GM23338 (cell line): ENCODE data around the gene SCNN1B. TPM values are rescaled to one million over a fixed set of nuclear protein-coding genes. Genes with fewer than 3 reads are reported as not detected.

Experiments
- ATAC-seq: fragments of 200-7000 bp; cut with Tn5 transposase; 3 replicates; pipeline ENCODE4 v1.9.1; 2020
- DNase-seq: peaks from one replicate; pipeline ENCODE4 v3.0.0-alpha.2; 2015; ENCODE audit warnings: low spot score
- H2AFZ ChIP-seq: fragments of 200-600 bp; sonication (generic); 2 replicates; pipeline ENCODE4 v1.8.0; 2016; ENCODE audit warnings: antibody characterized with exemption, mild to moderate bottlenecking, moderate library complexity
- H3F3A ChIP-seq: fragments of 200-600 bp; sonication (generic); replicated peaks from 2 replicates; pipeline ENCODE4 v1.8.0; 2017; ENCODE audit warnings: antibody characterized with exemption, mixed run types, low read depth
- H3K27ac ChIP-seq: fragments of 200-600 bp; sonication (generic); 2 replicates; pipeline ENCODE4 v1.6.1; 2016; ENCODE audit warnings: low read depth
- H3K27me3 ChIP-seq: fragments of 200-600 bp; sonication (generic); 2 replicates; pipeline ENCODE4 v1.8.0; 2016; ENCODE audit warnings: mild to moderate bottlenecking, mixed run types, moderate library complexity; ENCODE audit not compliant: insufficient read depth
- H3K36me3 ChIP-seq: fragments of 200-600 bp; sonication (generic); 2 replicates; pipeline ENCODE4 v1.8.0; 2016; ENCODE audit warnings: mild to moderate bottlenecking; ENCODE audit not compliant: insufficient read depth
- H3K4me1 ChIP-seq: fragments of 200-600 bp; sonication (generic); 2 replicates; pipeline ENCODE4 v1.8.0; 2016; ENCODE audit warnings: mild to moderate bottlenecking, moderate library complexity; ENCODE audit not compliant: insufficient read depth
- H3K4me2 ChIP-seq: fragments of 200-600 bp; sonication (generic); 2 replicates; pipeline ENCODE4 v1.7.1; 2017; ENCODE audit warnings: mixed run types
- H3K4me3 ChIP-seq: fragments of 200-600 bp; sonication (generic); 2 replicates; pipeline ENCODE4 v1.6.1; 2016; ENCODE audit warnings: mixed run types
- H3K79me2 ChIP-seq: fragments of 200-600 bp; sonication (generic); replicated peaks from 2 replicates; pipeline ENCODE4 v1.8.0; 2017; ENCODE audit warnings: mild to moderate bottlenecking; ENCODE audit not compliant: insufficient read depth
- H3K9me2 ChIP-seq: fragments of 200-600 bp; sonication (generic); 2 replicates; pipeline ENCODE4 v1.8.0; 2017; ENCODE audit not compliant: insufficient read depth
- H4K20me1 ChIP-seq: fragments of 200-600 bp; sonication (generic); replicated peaks from 2 replicates; pipeline ENCODE4 v1.8.0; 2017; ENCODE audit warnings: mild to moderate bottlenecking; ENCODE audit not compliant: insufficient read depth
- H3K27ac Mint-ChIP-seq: 2 replicates; pipeline ENCODE4 v1.8.0; 2020; ENCODE audit warnings: inconsistent platforms, mild to moderate bottlenecking, moderate library complexity, mixed read lengths
- H3K27me3 Mint-ChIP-seq: 3 replicates; pipeline ENCODE4 v1.8.0; 2022; ENCODE audit warnings: low read depth, mild to moderate bottlenecking, moderate library complexity, mixed read lengths, inconsistent platforms; ENCODE audit not compliant: insufficient read depth, poor library complexity
- H3K36me3 Mint-ChIP-seq: 3 replicates; pipeline ENCODE4 v1.8.0; 2021; ENCODE audit warnings: low read depth, mild to moderate bottlenecking, inconsistent platforms, moderate library complexity, mixed read lengths
- H3K4me1 Mint-ChIP-seq: 3 replicates; pipeline ENCODE4 v1.8.0; 2020; ENCODE audit warnings: mild to moderate bottlenecking, inconsistent platforms, mixed read lengths
- H3K4me3 Mint-ChIP-seq: 3 replicates; pipeline ENCODE4 v1.8.0; 2021; ENCODE audit warnings: moderate library complexity, mild to moderate bottlenecking, inconsistent platforms, mixed read lengths
- H3K9me3 Mint-ChIP-seq: 3 replicates; pipeline ENCODE4 v1.8.0; 2020; ENCODE audit warnings: moderate library complexity, mild to moderate bottlenecking, inconsistent platforms, mixed read lengths
- CREB1 ChIP-seq: fragments of 250-450 bp; sonication (Bioruptor Pico); IDR thresholded peaks from 2 replicates; pipeline ENCODE4 v1.5.0; 2020; ENCODE audit warnings: low read depth, mild to moderate bottlenecking, moderate library complexity
- ETS1 ChIP-seq: IDR thresholded peaks from 2 replicates; pipeline ENCODE4 v1.6.1; 2016; ENCODE audit warnings: antibody characterized with exemption
- EZH2 ChIP-seq: fragments of 200-600 bp; sonication (generic); IDR thresholded peaks from one replicate; pipeline ENCODE4 v1.8.0; 2017; ENCODE audit warnings: antibody characterized with exemption, mild to moderate bottlenecking, low read depth; ENCODE audit not compliant: unreplicated experiment
- JUNB ChIP-seq: IDR thresholded peaks from one replicate; pipeline ENCODE4 v1.6.1; 2016; ENCODE audit warnings: antibody characterized with exemption; ENCODE audit not compliant: unreplicated experiment
- NANOG ChIP-seq: IDR thresholded peaks from 2 replicates; pipeline ENCODE4 v1.6.1; 2016; ENCODE audit warnings: antibody characterized with exemption, borderline replicate concordance
- POLR2AphosphoS5 ChIP-seq: IDR thresholded peaks from 2 replicates; pipeline ENCODE4 v1.6.1; 2016; ENCODE audit warnings: antibody characterized with exemption, low read depth
- STAT1 ChIP-seq: IDR thresholded peaks from one replicate; pipeline ENCODE4 v1.6.1; 2016; ENCODE audit warnings: antibody characterized with exemption; ENCODE audit not compliant: unreplicated experiment
- ZNF114 ChIP-seq: fragments of 250-450 bp; sonication (Bioruptor Pico); IDR thresholded peaks from 2 replicates; pipeline ENCODE4 v1.5.0; 2020; ENCODE audit warnings: mild to moderate bottlenecking, moderate library complexity
- ZNF331 ChIP-seq: fragments of 250-450 bp; sonication (Bioruptor Pico); IDR thresholded peaks from 2 replicates; pipeline ENCODE4 v1.5.0; 2020; ENCODE audit warnings: low read depth, mild to moderate bottlenecking, moderate library complexity
- ZNF462 ChIP-seq: fragments of 250-450 bp; sonication (Bioruptor Pico); IDR thresholded peaks from 2 replicates; pipeline ENCODE4 v1.5.0; 2020; ENCODE audit warnings: mild to moderate bottlenecking, moderate library complexity
- polyA plus RNA-seq: library from polyadenylated mRNA; unstranded; fragments of >200 nt; fragmentation: Nextera tagmentation; extraction: Ambion mirVana; gene quantifications from 2 replicates; pipeline ENCODE4 v1.2.1, GENCODE V29; 2016
- total RNA-seq: library from RNA; depleted of rRNA; stranded (reverse); fragments of >200 nt; shearing (Covaris generic); gene quantifications from 2 replicates; pipeline ENCODE4 v1.2.3, GENCODE V29; 2014
- TF ChIP-seq, protein P1 (sequence below), 2 experiments: fragments of 200-600 bp in 1 of 2; sonication (generic) in 1 of 2; conservative IDR thresholded peaks; 2 replicates each; pipeline versions ENCODE4 v1.5.1 to v1.6.1; 2016 to 2017; ENCODE audit warnings: antibody characterized with exemption in 2 of 2, low read depth in 2 of 2, mild to moderate bottlenecking in 2 of 2, moderate library complexity in 1 of 2

SCNN1B gene
- total and polyA plus RNA-seq, 2 experiments from 2014 or later: 0.78 to 1.1 TPM

- TF ChIP-seq, protein P1, sequence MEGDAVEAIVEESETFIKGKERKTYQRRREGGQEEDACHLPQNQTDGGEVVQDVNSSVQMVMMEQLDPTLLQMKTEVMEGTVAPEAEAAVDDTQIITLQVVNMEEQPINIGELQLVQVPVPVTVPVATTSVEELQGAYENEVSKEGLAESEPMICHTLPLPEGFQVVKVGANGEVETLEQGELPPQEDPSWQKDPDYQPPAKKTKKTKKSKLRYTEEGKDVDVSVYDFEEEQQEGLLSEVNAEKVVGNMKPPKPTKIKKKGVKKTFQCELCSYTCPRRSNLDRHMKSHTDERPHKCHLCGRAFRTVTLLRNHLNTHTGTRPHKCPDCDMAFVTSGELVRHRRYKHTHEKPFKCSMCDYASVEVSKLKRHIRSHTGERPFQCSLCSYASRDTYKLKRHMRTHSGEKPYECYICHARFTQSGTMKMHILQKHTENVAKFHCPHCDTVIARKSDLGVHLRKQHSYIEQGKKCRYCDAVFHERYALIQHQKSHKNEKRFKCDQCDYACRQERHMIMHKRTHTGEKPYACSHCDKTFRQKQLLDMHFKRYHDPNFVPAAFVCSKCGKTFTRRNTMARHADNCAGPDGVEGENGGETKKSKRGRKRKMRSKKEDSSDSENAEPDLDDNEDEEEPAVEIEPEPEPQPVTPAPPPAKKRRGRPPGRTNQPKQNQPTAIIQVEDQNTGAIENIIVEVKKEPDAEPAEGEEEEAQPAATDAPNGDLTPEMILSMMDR (conservative IDR thresholded peaks at IDR 0.05; ENCODE audit: low read depth in 2 of 2): no peak
- TF ChIP-seq NANOG (no peak), ZNF462 (CRISPR knock-in tag) (no peak), ZNF331 (no peak)
These were observed 11.7 kb upstream of the SCNN1B start (continued) for GRCh38 chr16:23290189-23291062.

DNA sequence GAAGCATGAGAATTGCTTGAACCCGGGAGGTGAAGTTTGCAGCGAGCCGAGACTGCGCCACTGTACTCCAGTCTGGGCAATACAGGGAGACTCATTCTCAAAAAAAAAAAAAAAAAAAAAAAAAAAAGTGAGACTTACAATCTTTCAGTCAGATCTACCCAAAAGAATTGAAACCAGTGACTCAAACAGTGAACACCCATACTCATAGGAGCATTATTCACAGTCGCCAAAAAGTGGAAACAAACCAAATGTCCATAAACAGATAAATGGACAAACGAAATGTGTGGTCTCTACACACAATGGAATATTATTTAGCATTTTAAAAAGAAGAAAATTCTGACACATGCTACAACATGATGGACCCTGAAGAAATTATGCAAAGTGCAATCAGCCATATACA, 9.1 kb upstream of the SCNN1B start:
- no peaks in the 10 kb centered on the region for H3K36me3 ChIP-seq
- H3K27me3 Mint-ChIP-seq: peaks cover 5% of the 10 kb centered on the region
- H3K4me3 Mint-ChIP-seq: no peak overlapping the region
- no peaks in the 10 kb centered on the region for H4K20me1 ChIP-seq
- no peak overlapping the region for H3K4me3 ChIP-seq
- no peaks in the 10 kb centered on the region for H3K4me1 Mint-ChIP-seq
- H2AFZ ChIP-seq: no peak overlapping the region
- ATAC-seq (no peak), DNase-seq (no peak)
- H3K4me1 ChIP-seq: no peaks in the 10 kb centered on the region
- no peak overlapping the region for H3K27ac Mint-ChIP-seq
- H3K79me2 ChIP-seq: no peaks in the 10 kb centered on the region
- no peaks in the 10 kb centered on the region for H3K36me3 Mint-ChIP-seq
- no peaks in the 10 kb centered on the region for H3F3A ChIP-seq
- no peak overlapping the region for H3K4me2 ChIP-seq
- H3K9me2 ChIP-seq: peaks cover 7% of the 10 kb centered on the region
- H3K27me3 ChIP-seq: no peaks in the 10 kb centered on the region
- no peaks in the 10 kb centered on the region; the same call in 1 of the 3 replicates for H3K9me3 Mint-ChIP-seq
- no peak overlapping the region for H3K27ac ChIP-seq
- no peak for TF ChIP-seq CREB1 (CRISPR knock-in tag)
- TF ChIP-seq STAT1: no peak
- no peak for TF ChIP-seq NANOG
- TF ChIP-seq, protein P1 (conservative IDR thresholded peaks at IDR 0.05; ENCODE audit: low read depth in 2 of 2): no peak
- TF ChIP-seq ZNF331: no peak
- TF ChIP-seq ETS1: no peak
- TF ChIP-seq ZNF114 (CRISPR knock-in tag): no peak
- TF ChIP-seq JUNB: no peak
- no peak for TF ChIP-seq EZH2
- no peak for TF ChIP-seq POLR2AphosphoS5
